Adipose tissue (tissue), 3 donors: ENCODE measurements around the gene OXNAD1. TPM values are rescaled to one million over a fixed set of nuclear protein-coding genes. Genes with fewer than 3 reads are reported as not detected.

Source experiments
- H3K27ac ChIP-seq: one replicate; pipeline ENCODE4 v1.5.1; 2013; ENCODE audit warnings: low read depth, low read length
- WGBS, 3 donors: extraction: QIAGEN DNeasy Blood & Tissue Kit; methylation state at CpG; one replicate each; pipeline ENCODE4 v1.1.7; 2013; 5-methylcytosine and 5-hydroxymethylcytosine counted together
- polyA plus RNA-seq, 3 donors: library from polyadenylated mRNA; stranded (reverse); fragments of 200-250 nt; gene quantifications; one replicate each; pipeline ENCODE4 v1.2.3, GENCODE V29; 2013
- donor health status: healthy with polysubstance abuse.
- donor health status: Bipolar disorder and iron deficiency.
- donor health status: healthy.

Gene OXNAD1, protein sequence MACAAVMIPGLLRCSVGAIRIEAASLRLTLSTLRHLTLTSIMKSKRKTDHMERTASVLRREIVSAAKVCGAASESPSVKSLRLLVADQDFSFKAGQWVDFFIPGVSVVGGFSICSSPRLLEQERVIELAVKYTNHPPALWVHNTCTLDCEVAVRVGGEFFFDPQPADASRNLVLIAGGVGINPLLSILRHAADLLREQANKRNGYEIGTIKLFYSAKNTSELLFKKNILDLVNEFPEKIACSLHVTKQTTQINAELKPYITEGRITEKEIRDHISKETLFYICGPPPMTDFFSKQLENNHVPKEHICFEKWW
- 1 to 10 TPM; 3.8 to 8.6 (median 5.1) TPM for polyA plus RNA-seq

DNA sequence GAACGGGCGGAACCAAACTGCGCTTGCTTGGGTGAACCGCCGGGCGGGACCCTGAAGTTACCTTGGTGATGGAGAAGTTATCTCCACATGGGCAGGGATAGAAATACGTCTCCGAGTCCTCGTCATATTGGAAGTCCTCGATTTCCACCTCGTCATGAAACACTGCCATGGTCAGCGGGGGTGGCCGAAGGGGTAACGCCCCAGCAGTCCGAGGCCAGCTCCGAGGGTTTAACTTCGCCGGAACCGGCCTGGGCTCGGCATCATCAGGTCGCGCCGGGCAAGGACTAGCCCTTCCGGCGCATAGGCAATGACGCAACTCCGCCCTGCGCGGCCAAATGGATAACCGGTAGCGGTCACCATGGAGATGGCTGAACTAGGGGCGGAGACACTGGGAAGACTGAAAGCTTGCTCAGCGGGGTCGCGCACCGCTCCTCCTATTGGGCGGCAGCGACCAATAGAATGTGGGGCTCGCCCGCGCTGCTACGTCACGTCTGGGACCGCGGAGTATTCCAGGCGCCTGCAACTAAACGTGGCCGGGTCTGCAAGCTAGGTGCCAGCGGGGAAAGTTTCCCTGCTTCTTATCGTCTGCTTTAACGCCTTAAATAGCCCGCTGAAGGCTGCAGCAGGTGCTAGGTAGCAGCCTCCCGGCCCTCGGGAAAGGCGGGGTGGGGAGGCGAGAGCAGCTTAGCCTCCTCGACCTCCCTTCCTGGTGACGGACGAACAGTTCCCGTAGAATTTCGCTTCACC is at the start of gene OXNAD1, which contains the start of gene DPH3:
TSS of gene OXNAD1 (plus strand) at position 505 of the 747 bp plus-strand sequence. CDS start 5,741 bp downstream, outside the sequence.
TSS of gene DPH3 (minus strand) at position 236 of the 747 bp plus-strand sequence. CDS start at position 169, 67 bp downstream.
- peak within 1 kb of the TSS; percentile 84 for H3K27ac ChIP-seq
- 0% methylated on average over 61 of the region's 61 CpGs for WGBS, 3 donors

- 76 to 91% (median 89%) methylated on average over 17 of the region's 17 CpGs for WGBS, 3 donors
- H3K27ac ChIP-seq = no peak overlapping the region
Measured at GRCh38 chr3:16216373-16216935, 48.6 kb upstream of the OXNAD1 start.

DNA sequence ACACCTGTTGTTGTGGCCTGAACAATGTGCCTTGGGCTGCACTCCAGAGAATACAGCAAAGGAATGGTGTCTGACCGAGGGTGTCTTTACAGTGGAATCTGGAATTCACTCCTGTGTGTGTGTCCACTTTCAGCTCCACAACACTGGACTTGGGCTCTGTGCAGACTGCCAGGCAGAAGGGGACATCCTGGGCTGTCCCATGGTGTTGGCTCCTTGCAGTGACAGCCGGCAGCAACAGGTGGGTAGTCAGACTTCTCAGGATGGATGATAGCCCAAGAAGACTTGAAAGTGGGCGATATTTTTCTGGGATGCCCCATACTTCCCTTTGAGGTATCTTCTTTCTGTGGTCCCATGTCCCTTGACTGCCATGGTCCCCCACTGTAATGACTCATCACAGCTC is 45.2 kb upstream of the OXNAD1 start:
- H3K27ac ChIP-seq = no peak overlapping the region
- WGBS, 3 donors = 93 to 100% (median 99%) methylated on average over 3 of the region's 3 CpGs

DNA sequence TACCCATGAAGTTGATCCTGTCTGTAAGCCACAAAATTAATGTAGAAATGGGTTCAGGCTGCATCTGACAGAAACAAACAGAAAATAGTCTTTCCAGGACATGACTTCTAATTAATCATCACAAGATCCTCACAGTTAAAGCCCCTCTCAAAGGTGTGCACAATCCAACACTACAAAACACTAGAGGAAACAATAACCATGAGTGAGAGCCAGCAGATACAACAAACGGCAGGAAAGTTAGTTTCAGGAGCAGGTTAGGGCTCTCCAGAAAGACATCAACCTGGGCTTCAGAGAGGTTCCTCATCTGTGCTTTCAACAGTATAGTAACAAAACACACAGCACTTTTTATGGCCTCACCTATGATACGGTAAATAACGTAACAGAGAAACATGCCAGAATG is 43.0 kb upstream of the OXNAD1 start:
- H3K27ac ChIP-seq = no peak overlapping the region
- WGBS, 3 donors = 79 to 83% (median 81%) methylated on average over 3 of the region's 3 CpGs

GRCh38 chr3:16222547-16222946 is 42.5 kb upstream of the OXNAD1 start:
- H3K27ac ChIP-seq = no peak overlapping the region
- WGBS, 3 donors = 84 to 94% (median 93%) methylated on average over 2 of the region's 2 CpGs

GRCh38 chr3:16224325-16224724 is 40.7 kb upstream of the OXNAD1 start:
- WGBS, 3 donors = 94 to 100% (median 97%) methylated on average over 2 of the region's 2 CpGs
- no peak overlapping the region for H3K27ac ChIP-seq

DNA sequence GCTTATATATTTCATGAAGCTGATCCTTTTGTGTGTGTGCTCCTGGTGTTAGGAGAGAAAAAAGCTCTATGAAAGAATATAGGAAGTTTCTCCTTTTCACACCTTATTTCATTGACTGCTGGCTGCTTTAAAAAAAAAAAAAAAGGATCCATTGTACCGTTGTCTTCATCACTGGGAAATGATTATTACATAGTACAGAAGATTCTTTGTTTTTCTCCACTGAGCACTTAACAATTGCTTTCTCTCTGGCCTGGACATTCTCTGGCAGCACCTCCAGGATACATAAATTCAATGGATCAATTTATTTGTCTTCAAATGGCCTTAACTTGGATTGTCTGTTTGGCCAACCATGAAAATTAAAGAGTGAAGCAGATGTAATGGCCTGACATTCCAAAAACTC is 37.4 kb upstream of the OXNAD1 start:
- no peak overlapping the region for H3K27ac ChIP-seq
- 30 to 74% (median 65%) methylated on average over 1 of the region's 1 CpG for WGBS, 3 donors

- H3K27ac ChIP-seq = no peak overlapping the region
Measured at GRCh38 chr3:16229681-16230080, 35.3 kb upstream of the OXNAD1 start.

- WGBS, 3 donors = 96 to 98% (median 97%) methylated on average over 2 of the region's 2 CpGs
- H3K27ac ChIP-seq = no peak overlapping the region
Measured at GRCh38 chr3:16231983-16232382, 33.0 kb upstream of the OXNAD1 start.

DNA sequence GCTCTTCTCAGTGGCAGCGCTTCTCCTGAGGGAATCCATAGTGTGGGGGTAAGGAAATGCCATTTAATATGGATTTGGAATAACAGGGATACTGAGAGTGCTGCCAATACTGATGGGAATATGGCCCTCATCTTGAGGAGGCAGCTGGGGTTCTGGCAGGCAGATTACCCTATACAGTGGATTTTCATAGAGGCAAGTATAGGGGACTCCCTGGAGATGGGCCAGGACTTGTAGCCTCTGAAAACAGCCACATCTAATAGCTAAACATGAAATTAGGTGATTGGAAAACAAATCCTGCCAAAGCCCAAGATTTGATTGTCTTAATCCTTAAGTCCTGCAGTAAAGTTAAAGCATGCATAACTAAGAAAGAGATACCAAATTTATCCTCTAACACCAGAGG is 31.2 kb upstream of the OXNAD1 start:
- WGBS, 3 donors = 93 to 97% (median 95%) methylated on average over 1 of the region's 1 CpG
- H3K27ac ChIP-seq = no peak overlapping the region

DNA sequence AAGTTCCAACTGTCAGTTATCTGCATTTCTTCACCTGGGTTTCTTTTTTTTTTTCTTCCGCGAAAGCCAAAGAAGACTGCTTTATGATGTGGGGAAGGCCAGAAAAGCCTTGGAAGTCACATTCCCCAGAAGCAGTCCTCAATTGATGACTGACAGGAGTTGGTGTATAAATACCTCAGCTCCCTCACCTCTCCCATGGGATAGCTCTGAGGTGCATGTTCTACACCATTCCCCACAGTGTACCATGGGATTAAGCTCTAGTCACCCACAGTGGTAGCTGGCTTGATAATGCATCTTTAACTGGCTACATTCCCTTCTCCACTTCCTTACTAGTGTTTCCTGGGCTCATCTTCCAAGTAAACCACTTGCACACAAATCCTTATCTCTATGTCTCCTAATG is 30.7 kb upstream of the OXNAD1 start:
- H3K27ac ChIP-seq = no peak overlapping the region
- WGBS, 3 donors = 90 to 95% (median 94%) methylated on average over 2 of the region's 2 CpGs

- no peak overlapping the region for H3K27ac ChIP-seq
- WGBS, 3 donors = 86 to 91% (median 88%) methylated on average over 4 of the region's 4 CpGs
Measured at GRCh38 chr3:16236030-16236639, 28.9 kb upstream of the OXNAD1 start.

- no peak overlapping the region for H3K27ac ChIP-seq
Measured at GRCh38 chr3:16236856-16237393, 28.1 kb upstream of the OXNAD1 start.

DNA sequence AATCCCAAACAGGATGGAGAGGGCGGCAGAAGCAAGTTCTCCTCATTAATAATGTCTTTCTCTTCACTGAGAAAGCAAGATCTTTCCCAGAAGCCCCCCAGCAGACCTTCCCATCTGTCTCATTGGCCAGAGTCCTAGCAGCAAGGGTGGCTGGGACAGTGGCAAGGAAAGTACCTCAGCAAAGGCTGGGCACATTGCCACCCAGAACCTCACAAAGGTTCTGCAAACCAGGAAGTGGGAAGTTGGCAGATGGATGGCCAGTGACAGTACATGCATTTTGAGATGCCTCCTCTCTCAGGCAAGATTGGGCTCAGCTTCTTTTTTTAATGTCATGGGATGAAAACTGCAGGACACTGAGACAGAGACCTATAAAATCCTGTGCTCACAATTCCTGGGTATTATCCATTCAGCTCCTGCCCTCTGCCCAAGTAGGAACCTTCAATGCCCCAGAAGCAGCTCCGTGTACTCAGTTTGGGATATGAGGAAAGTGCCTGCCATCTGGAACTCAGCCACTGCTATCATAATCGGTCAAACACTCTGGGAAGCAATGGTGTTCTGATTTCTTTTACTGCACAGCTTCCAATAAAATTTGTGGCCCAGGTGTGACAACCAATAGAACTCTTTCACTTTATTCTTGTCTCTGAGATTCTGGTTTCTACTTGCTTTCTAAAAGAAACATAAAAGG is 25.8 kb upstream of the OXNAD1 start:
- H3K27ac ChIP-seq = no peak overlapping the region
- WGBS, 3 donors = 49 to 65% (median 52%) methylated on average over 3 of the region's 3 CpGs

More at GRCh38 chr3:16236856-16237393, 28.1 kb upstream of the OXNAD1 start:
- 56 to 69% (median 65%) methylated on average over 3 of the region's 3 CpGs for WGBS, 3 donors

GRCh38 chr3:16239780-16240179 is 25.2 kb upstream of the OXNAD1 start:
- WGBS, 3 donors = 52 to 76% (median 57%) methylated on average over 4 of the region's 4 CpGs
- no peak overlapping the region for H3K27ac ChIP-seq

- 67 to 75% (median 68%) methylated on average over 6 of the region's 6 CpGs for WGBS, 3 donors
- H3K27ac ChIP-seq = no peak overlapping the region
Measured at GRCh38 chr3:16240229-16241023, 24.6 kb upstream of the OXNAD1 start.

GRCh38 chr3:16241225-16241624 is 23.8 kb upstream of the OXNAD1 start:
- H3K27ac ChIP-seq = no peak overlapping the region
- 90 to 97% (median 94%) methylated on average over 5 of the region's 5 CpGs for WGBS, 3 donors
